Measurements from ENCODE around the gene KCNC1. TPM values are rescaled to one million over a fixed set of nuclear protein-coding genes. Genes with fewer than 3 reads are reported as not detected.

The KCNC1 gene
- total and polyA plus RNA-seq, 2 of the 13 experiments (the other 11 are each of a cell fraction or from before 2014, with no cell fraction given) = 0.01 to 0.04 TPM

DNA sequence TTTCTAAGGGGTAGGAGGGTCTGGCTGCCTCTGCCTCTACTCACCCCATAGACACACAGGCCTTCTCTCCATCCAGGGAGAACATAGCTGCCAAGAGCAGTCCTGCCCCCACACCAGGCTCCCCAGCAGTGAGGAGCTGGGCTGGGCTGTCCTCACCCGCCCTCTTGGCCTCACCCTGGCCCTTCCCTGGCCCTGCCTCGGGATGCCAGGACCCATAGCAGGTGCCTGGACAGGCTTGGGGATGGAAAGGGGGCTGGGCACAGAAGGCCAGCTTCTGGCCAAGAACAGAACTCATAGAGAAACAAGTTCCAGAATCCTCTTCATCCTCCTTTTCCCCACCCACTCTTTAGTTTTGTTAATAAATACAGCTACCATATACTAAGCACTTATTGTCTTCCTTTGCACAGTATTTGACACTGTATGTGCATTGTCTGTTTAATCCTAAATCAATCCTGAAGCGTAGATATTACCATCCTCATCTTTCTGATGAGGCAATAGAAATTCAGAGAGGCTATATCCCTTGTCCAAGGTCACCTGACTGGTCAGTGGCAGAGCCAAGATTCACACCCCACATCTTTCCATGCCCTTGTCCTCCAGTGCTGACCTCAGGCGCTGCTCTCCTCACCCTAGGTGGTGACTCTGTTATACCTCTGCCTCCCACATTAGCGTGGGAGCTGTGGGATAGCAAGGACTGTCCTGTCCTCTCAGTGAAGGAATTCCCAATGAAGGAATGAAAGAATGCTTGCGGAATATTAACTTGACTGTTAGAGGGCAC is 37.2 kb upstream of the KCNC1 start (continued):
- no peak for TF ChIP-seq NONO (IDR thresholded peaks at IDR 0.05)
- no peak for TF ChIP-seq NONO (CRISPR knock-in tag; conservative IDR thresholded peaks at IDR 0.05)
- TF ChIP-seq, protein P1, sequence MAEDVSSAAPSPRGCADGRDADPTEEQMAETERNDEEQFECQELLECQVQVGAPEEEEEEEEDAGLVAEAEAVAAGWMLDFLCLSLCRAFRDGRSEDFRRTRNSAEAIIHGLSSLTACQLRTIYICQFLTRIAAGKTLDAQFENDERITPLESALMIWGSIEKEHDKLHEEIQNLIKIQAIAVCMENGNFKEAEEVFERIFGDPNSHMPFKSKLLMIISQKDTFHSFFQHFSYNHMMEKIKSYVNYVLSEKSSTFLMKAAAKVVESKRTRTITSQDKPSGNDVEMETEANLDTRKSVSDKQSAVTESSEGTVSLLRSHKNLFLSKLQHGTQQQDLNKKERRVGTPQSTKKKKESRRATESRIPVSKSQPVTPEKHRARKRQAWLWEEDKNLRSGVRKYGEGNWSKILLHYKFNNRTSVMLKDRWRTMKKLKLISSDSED (CRISPR knock-in tag; IDR thresholded peaks at IDR 0.05) = no peak
- TF ChIP-seq, protein P2, sequence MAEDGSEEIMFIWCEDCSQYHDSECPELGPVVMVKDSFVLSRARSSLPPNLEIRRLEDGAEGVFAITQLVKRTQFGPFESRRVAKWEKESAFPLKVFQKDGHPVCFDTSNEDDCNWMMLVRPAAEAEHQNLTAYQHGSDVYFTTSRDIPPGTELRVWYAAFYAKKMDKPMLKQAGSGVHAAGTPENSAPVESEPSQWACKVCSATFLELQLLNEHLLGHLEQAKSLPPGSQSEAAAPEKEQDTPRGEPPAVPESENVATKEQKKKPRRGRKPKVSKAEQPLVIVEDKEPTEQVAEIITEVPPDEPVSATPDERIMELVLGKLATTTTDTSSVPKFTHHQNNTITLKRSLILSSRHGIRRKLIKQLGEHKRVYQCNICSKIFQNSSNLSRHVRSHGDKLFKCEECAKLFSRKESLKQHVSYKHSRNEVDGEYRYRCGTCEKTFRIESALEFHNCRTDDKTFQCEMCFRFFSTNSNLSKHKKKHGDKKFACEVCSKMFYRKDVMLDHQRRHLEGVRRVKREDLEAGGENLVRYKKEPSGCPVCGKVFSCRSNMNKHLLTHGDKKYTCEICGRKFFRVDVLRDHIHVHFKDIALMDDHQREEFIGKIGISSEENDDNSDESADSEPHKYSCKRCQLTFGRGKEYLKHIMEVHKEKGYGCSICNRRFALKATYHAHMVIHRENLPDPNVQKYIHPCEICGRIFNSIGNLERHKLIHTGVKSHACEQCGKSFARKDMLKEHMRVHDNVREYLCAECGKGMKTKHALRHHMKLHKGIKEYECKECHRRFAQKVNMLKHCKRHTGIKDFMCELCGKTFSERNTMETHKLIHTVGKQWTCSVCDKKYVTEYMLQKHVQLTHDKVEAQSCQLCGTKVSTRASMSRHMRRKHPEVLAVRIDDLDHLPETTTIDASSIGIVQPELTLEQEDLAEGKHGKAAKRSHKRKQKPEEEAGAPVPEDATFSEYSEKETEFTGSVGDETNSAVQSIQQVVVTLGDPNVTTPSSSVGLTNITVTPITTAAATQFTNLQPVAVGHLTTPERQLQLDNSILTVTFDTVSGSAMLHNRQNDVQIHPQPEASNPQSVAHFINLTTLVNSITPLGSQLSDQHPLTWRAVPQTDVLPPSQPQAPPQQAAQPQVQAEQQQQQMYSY (CRISPR knock-in tag; IDR thresholded peaks at IDR 0.05) = no peak
- no peak for TF ChIP-seq ZNF550 (CRISPR knock-in tag; IDR thresholded peaks at IDR 0.05; ENCODE audit: borderline replicate concordance)

Data from HepG2 (cell line).